GM19238 (cell line): ENCODE data around the gene RGS8.
"Not testable (repeated sequence)": the region's sequence is repeated elsewhere in the genome, so short reads cannot be mapped to it uniquely, and the experiment has no call there.

Source experiments
- DNase-seq: peaks from one replicate; pipeline ENCODE4 v3.0.0; 2011; ENCODE audit warnings: low spot score; ENCODE audit not compliant: insufficient read length

Gene RGS8

GRCh38 chr1:182702826-182703524, 18.6 kb upstream of the RGS8 start:
- no peak for DNase-seq

- no peak for DNase-seq
Measured at GRCh38 chr1:182700351-182700709, 15.9 kb upstream of the RGS8 start.

DNA sequence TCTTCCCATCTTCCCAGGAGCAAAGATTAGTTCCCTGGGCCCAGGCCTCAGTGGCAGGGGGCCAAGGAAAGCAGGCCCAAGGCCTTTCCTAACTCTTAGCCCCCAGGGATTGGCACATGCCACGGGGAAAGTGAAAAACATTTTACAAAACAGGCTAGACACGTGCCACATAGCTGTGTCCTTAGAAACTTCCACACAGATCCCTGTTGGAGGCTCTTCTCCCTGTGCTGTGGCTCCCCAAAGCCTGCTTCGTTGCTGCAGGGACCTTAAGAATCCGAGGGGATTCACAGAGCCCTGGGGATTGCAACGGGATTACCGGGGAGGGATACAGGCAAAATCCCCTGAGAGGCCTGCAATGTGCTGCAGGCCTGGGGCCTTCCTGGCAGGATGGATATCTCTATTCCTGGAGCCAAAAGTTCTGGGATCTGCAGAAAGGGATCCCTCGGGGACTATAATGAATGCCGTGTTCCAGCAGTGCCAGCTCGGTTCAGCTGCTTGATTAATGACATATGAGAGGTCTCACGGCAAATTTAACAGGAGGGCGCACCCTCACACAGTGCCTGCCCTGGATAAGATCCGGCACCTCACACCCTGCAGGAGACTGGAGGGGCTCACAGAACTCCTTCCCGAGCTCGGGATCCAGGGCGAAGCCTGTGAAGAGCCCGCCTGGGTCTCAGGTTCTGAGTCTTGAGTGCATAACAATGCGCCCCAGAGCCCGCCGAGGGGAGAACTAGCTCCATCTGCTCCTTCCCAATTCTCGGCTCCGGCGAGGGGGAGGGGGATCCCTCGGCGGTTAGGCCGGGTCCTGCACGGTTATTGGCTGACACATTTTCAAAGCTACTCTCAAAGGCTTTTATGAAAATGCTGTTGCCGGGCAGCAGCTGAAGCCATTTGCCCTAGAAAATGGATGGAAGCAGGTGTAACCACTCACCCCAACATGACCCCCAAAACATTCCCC, 15.3 kb upstream of the RGS8 start:
- no peak for DNase-seq

- DNase-seq, result no peak
Measured at GRCh38 chr1:182698971-182699370, 14.6 kb upstream of the RGS8 start.

DNA sequence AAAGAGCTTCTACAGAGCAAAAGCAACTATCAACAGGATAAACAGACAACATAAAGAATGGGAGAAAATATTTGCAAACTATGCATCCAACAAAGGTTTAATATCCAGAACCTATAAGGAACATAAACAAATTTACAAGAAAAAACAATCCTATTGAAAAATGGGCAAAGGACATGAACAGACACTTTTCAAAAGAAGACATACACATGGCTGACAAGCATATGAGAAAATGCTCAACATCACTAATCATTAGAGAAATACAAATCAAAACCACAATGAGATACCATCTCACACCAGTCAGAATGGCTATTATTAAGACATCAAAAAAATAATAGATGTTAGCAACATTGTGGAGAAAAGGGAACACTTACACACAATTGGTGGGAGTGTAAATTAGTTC, 8.8 kb upstream of the RGS8 start:
- not testable (repeated sequence) for DNase-seq

DNA sequence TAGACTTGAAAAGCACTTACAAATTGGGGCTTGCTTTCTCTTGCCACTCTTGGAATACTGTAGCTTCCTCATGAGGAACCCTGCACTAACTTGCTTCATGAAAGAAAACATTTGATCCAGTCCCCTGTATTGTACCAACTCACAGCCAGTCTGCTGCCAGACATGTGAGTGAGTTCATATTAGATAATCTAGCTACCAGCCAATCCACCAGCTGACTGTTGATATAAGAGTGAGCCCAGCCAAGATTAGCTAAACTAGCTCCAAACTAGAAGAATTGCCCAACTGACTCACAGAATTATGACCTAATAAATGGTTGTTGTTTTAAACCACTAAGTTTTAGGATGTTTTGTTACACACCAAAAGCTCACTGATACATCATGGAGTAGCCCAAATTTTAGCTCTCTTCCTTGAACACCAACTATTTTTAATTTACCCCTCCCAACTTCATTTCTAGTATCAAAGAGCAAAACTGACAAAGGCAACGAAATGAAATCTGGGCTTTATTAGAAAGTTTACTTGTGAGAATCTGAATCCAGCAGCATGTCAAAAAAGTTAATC, 6.6 kb upstream of the RGS8 start:
- DNase-seq, result no peak

DNA sequence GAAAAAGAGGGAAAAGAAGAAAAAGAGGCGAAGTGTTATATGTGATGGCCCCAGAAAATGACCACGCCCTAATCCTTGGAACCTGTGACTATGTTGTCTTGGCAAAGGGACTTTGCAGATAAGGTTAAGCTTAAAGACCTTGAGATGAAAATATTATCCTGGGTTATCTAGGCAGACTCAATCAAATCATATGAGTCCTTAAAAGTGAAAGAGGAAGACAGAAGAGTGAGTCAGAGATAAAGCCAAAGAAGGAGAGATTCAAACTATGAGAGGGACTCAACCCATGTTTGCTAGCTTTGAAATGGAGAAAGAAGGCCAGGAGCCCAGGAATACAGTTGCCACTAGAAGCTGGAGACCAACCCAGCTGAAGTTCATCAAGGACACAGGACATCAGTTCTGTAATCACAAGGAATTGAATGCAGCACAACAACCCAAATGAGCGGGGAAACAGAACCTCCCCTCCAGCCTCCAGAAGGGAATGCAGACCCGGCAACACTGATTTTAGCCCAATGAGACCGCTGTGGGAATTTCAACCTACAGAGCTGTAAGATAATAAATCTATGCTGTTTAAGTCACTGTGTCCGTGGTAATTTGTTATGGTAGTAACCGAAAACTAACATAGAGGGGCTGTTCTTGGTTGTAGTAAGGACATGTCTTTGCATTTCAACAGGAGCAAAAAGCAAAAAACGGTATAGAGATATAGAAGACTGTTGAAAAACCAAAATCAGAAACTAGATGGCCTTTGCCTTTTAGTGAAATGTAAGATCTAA, 4.2 kb upstream of the RGS8 start:
- no peak for DNase-seq

- DNase-seq, result no peak
Measured at GRCh38 chr1:182687361-182687760, 3.0 kb upstream of the RGS8 start.

DNA sequence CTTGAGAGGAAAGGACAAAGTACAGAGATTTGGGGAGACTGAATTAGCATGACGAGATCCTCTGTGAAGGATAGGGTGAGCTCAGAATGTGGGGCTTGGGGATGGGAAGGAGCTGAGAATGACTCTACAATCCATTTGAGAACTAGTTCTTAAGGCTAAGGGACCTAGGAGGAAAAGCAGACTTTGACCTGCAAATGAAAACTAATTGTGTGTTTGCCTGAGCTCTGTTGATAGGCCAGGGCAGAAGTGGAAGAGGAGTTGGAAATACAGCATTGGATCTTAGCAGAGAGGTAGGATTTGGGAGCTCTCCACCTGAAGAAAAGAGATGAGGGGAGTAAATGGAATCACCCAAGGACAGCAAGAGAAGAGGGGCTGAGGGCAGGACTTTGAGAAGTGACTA, 2.1 kb upstream of the RGS8 start:
- no peak for DNase-seq

DNA sequence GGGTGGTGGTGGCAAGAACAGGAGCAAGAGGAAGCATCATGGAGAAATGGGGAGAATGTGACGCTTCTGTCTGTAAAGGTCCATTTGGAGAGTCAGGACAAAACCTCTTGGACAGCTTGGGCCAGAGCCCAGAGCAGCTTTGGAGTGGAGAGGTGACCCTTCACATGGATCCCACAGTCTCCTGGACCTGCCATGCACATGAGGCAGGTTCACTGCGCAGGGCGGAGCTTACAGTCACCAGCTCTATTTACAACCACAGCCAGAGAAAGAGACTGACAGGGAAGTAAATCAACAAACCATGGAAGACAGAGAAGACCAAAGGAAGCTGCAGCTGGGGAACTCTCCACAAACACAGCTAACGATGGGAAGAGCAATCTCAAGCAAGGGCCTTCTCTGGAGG, 828 bp upstream of the RGS8 start:
- DNase-seq, result no peak

GRCh38 chr1:182682898-182683501, 1.4 kb downstream of the RGS8 start:
- DNase-seq, result no peak

GRCh38 chr1:182682406-182682805, 2.0 kb downstream of the RGS8 start:
- DNase-seq, result no peak

- no peak for DNase-seq
Measured at GRCh38 chr1:182681568-182681912, 2.8 kb downstream of the RGS8 start.

GRCh38 chr1:182680901-182681567, 3.4 kb downstream of the RGS8 start:
- DNase-seq, result no peak

- DNase-seq, result no peak
Measured at GRCh38 chr1:182680408-182680807, 4.0 kb downstream of the RGS8 start.

- DNase-seq, result no peak
Measured at GRCh38 chr1:182679684-182680083, 4.7 kb downstream of the RGS8 start.

DNA sequence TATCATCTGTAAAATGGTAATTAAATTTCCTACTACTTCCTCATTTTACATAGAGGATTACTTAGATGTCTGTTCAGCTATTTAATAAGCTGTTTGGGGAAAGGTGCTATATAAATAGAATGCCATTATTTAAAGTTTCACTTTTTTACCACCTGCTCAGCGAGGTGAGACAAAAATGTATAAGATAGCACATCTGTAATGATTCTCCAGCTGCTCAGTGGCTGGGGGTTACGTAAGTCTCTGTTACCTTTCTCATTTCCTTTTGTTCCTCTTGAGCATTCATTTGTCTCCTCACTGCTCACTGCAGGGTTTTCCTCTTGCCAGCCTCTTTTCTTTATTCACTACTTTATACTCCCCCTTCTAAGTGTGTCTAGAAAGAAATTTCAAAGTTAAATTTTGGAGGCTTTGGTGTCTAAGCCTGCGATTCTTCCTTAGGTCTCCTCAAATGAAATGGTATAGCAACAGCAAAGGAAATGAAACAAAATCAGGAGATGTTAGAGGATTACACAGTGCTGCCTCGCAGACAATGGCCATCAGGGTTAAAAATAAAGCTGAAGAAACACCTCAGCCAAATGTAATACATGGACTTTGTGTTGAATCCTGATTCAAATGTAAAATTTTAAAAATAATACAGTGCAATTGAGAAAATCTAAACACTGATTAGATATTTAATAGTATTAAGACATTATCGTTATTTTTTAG, 6.8 kb downstream of the RGS8 start:
- peak; percentile 40 for DNase-seq

GRCh38 chr1:182676274-182676673, 8.1 kb downstream of the RGS8 start:
- DNase-seq, result no peak

DNA sequence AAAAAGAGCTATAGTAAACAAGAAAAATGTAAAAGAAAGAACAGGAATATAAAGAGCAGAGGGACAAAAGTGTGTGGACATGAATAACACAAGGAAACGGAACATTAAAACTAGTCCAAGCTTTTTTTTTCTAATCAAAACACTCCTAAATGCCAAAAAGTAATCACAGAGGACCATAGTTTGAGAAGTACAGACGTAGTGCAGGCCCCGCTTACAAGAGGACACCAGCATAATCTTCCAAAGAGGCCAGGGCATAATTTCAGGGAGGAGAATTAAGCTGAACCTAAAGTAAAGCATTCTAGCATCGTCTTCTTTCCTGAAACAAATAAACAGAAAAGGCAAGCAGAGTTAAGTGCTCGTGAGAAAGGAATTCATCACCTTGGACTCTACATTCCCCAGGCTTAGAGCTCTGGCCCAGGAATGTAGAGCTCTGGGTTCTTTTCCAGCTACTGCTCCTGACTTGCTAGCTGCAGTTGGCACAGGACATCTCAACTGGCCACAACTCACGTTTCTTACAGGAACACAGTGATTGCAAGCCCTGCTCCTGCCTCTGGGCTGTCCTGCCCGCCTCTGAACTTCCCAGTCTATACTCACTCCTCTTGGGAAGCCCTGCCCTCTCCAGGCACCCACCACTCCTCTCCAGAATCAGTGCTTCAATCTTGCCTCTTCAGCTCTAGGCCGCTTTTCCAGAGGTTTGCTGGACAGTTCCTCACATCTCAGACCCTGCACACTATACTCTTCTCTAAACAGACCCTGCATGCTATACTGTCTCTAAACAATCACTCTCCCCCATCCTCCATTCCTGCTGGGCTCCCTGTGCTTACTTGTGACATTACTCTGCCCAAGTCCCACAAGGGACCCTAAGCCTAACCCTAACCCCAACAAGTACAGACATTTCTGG, 9.8 kb downstream of the RGS8 start:
- no peak for DNase-seq
